ENCODE measurements around the gene GSAP.

DNA sequence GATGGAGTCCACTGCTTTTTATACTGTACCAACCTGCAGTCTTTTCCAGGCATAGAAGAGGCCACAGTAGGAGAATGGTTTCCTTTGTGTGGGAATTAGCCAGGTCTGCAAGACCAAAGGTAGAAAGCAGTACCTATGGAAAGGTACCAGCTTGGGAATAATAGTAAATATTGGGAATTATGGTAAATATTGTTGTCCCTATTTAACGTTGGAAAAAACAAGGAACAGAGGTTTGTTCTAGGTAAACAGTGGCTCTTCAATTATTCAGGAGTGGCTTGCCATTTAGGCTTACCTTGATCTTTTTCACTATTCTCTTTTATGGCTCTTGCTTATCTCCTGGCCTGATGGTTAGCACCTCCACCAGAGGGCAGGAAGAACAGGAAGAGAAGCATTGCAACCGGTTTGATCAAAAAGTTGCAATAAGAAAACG, 43.9 kb upstream of the GSAP start:
- TF ChIP-seq, protein P1, sequence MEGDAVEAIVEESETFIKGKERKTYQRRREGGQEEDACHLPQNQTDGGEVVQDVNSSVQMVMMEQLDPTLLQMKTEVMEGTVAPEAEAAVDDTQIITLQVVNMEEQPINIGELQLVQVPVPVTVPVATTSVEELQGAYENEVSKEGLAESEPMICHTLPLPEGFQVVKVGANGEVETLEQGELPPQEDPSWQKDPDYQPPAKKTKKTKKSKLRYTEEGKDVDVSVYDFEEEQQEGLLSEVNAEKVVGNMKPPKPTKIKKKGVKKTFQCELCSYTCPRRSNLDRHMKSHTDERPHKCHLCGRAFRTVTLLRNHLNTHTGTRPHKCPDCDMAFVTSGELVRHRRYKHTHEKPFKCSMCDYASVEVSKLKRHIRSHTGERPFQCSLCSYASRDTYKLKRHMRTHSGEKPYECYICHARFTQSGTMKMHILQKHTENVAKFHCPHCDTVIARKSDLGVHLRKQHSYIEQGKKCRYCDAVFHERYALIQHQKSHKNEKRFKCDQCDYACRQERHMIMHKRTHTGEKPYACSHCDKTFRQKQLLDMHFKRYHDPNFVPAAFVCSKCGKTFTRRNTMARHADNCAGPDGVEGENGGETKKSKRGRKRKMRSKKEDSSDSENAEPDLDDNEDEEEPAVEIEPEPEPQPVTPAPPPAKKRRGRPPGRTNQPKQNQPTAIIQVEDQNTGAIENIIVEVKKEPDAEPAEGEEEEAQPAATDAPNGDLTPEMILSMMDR (IDR thresholded peaks at IDR 0.05): no peak
- no peak for TF ChIP-seq POLR2A (IDR thresholded peaks at IDR 0.05)

Measured in ovary (tissue), 3 donors.